SIG-M5 treated with dmso at 0.1 percent for 504 hours (cell line): ENCODE data around the gene FERMT3.

Experiments
- DNase-seq: peaks from one replicate; lab custom pipeline; 2025; ENCODE audit not compliant: unreplicated experiment; lab: John Stamatoyannopoulos, UW

The FERMT3 gene

GRCh38 chr11:64247729-64248531 is 41.4 kb downstream of the FERMT3 start:
- no peak for DNase-seq

GRCh38 chr11:64248578-64248977 is 42.1 kb downstream of the FERMT3 start:
- no peak for DNase-seq

- no peak for DNase-seq
Measured at GRCh38 chr11:64249038-64249437, 42.5 kb downstream of the FERMT3 start.

GRCh38 chr11:64249563-64250414 is 43.3 kb downstream of the FERMT3 start:
- DNase-seq: no peak

- no peak for DNase-seq
Measured at GRCh38 chr11:64250415-64251015, 44.0 kb downstream of the FERMT3 start.

GRCh38 chr11:64251016-64251752 is 44.7 kb downstream of the FERMT3 start, which contains the start of gene PLCB3:
TSS of gene PLCB3 (plus strand) at chr11:64251530. CDS start at chr11:64251650, 120 bp downstream.
- DNase-seq: no peak

- no peak for DNase-seq
Measured at GRCh38 chr11:64251753-64252002, 45.2 kb downstream of the FERMT3 start.

- peak; percentile 15 for DNase-seq
Measured at GRCh38 chr11:64252003-64252872, 45.7 kb downstream of the FERMT3 start.

GRCh38 chr11:64253043-64253442 is 46.5 kb downstream of the FERMT3 start:
- no peak for DNase-seq

- no peak for DNase-seq
Measured at GRCh38 chr11:64253481-64253880, 47.0 kb downstream of the FERMT3 start.

GRCh38 chr11:64254326-64254725 is 47.8 kb downstream of the FERMT3 start:
- no peak for DNase-seq

- DNase-seq: no peak
Measured at GRCh38 chr11:64255135-64256128, 48.9 kb downstream of the FERMT3 start.

GRCh38 chr11:64256300-64256699 is 49.8 kb downstream of the FERMT3 start:
- DNase-seq: no peak

GRCh38 chr11:64258356-64258755 is 51.8 kb downstream of the FERMT3 start:
- no peak for DNase-seq

GRCh38 chr11:64258946-64259532 is 52.5 kb downstream of the FERMT3 start:
- DNase-seq: no peak

- DNase-seq: no peak
Measured at GRCh38 chr11:64259533-64260067, 53.1 kb downstream of the FERMT3 start.

GRCh38 chr11:64260147-64260708 is 53.7 kb downstream of the FERMT3 start:
- DNase-seq: no peak

GRCh38 chr11:64261556-64262080 is 55.1 kb downstream of the FERMT3 start:
- no peak for DNase-seq
